H9 (cell line): ENCODE results near the gene VPREB3. TPM values are rescaled to one million over a fixed set of nuclear protein-coding genes. Genes with fewer than 3 reads are reported as not detected.

ENCODE experiments used
- DNase-seq: peaks from one replicate; pipeline ENCODE4 v3.0.0-alpha.2; 2017
- H2AFZ ChIP-seq: one replicate; pipeline ENCODE4 v1.6.1; 2013; ENCODE audit warnings: mild to moderate bottlenecking, low read length, control low read depth, moderate library complexity
- H2AK5ac ChIP-seq: 2 replicates; pipeline ENCODE4 v1.6.1; 2013; ENCODE audit warnings: low read length, control low read depth, mixed read lengths; ENCODE audit not compliant: insufficient read length
- H2BK120ac ChIP-seq: one replicate; pipeline ENCODE4 v1.6.1; 2013; ENCODE audit warnings: low read depth, mild to moderate bottlenecking, low read length, control low read depth, inconsistent platforms; ENCODE audit not compliant: poor library complexity, severe bottlenecking
- H2BK12ac ChIP-seq: 2 replicates; pipeline ENCODE4 v1.6.1; 2013; ENCODE audit warnings: low read length, control low read depth, mixed read lengths, low read depth; ENCODE audit not compliant: insufficient read length
- H2BK15ac ChIP-seq: 2 replicates; pipeline ENCODE4 v1.6.1; 2013; ENCODE audit warnings: low read depth, low read length, control low read depth
- H2BK20ac ChIP-seq: one replicate; pipeline ENCODE4 v1.6.1; 2013; ENCODE audit warnings: low read depth, mild to moderate bottlenecking, low read length, control low read depth, inconsistent platforms; ENCODE audit not compliant: poor library complexity, severe bottlenecking
- H2BK5ac ChIP-seq: 2 replicates; pipeline ENCODE4 v1.6.1; 2013; ENCODE audit warnings: low read length, control low read depth, mixed read lengths; ENCODE audit not compliant: insufficient read length
- H3K14ac ChIP-seq: 2 replicates; pipeline ENCODE4 v1.6.1; 2013; ENCODE audit warnings: low read length, control low read depth; ENCODE audit not compliant: insufficient read depth
- H3K18ac ChIP-seq: 2 replicates; pipeline ENCODE4 v1.6.1; 2013; ENCODE audit warnings: low read depth, mild to moderate bottlenecking, mixed read lengths, low read length, control low read depth; ENCODE audit not compliant: insufficient read length
- H3K23ac ChIP-seq: 2 replicates; pipeline ENCODE4 v1.6.1; 2013; ENCODE audit warnings: low read length, control low read depth, mixed read lengths, low read depth; ENCODE audit not compliant: insufficient read length
- H3K23me2 ChIP-seq: 2 replicates; pipeline ENCODE4 v1.6.1; 2013; ENCODE audit warnings: low read depth, mild to moderate bottlenecking, mixed read lengths, low read length, control low read depth; ENCODE audit not compliant: insufficient read length, poor library complexity, severe bottlenecking
- H3K27ac ChIP-seq: 2 replicates; pipeline ENCODE4 v1.5.1; 2013; ENCODE audit warnings: low read length, control low read depth, mixed read lengths, low read depth; ENCODE audit not compliant: insufficient read length
- H3K27me3 ChIP-seq: 2 replicates; pipeline ENCODE4 v1.6.1; 2013; ENCODE audit warnings: low read length, control low read depth, inconsistent platforms; ENCODE audit not compliant: insufficient read depth
- H3K4ac ChIP-seq: 2 replicates; pipeline ENCODE4 v1.6.1; 2013; ENCODE audit warnings: low read depth, mild to moderate bottlenecking, control low read depth, inconsistent platforms, low read length, moderate library complexity
- H3K4me1 ChIP-seq: 2 replicates; pipeline ENCODE4 v1.6.1; 2013; ENCODE audit warnings: low read length, control low read depth, inconsistent platforms; ENCODE audit not compliant: insufficient read depth
- H3K4me2 ChIP-seq: 2 replicates; pipeline ENCODE4 v1.6.1; 2013; ENCODE audit warnings: low read length, control low read depth, mixed read lengths; ENCODE audit not compliant: insufficient read length, insufficient read depth
- H3K56ac ChIP-seq: 2 replicates; pipeline ENCODE4 v1.6.1; 2013; ENCODE audit warnings: low read depth, mild to moderate bottlenecking, mixed read lengths, low read length, control low read depth; ENCODE audit not compliant: insufficient read length
- H3K79me1 ChIP-seq: 2 replicates; pipeline ENCODE4 v1.6.1; 2013; ENCODE audit warnings: low read depth, mild to moderate bottlenecking, moderate library complexity, low read length, control low read depth, inconsistent platforms; ENCODE audit not compliant: insufficient read depth, poor library complexity, severe bottlenecking
- H3K79me2 ChIP-seq: 2 replicates; pipeline ENCODE4 v1.6.1; 2013; ENCODE audit warnings: low read length, control low read depth, inconsistent platforms; ENCODE audit not compliant: insufficient read depth
- H3K9ac ChIP-seq: 2 replicates; pipeline ENCODE4 v1.6.1; 2013; ENCODE audit warnings: low read length, control low read depth, mixed read lengths; ENCODE audit not compliant: insufficient read length; ENCODE audit errors: extremely low read depth
- H3K9me3 ChIP-seq: one replicate; pipeline ENCODE4 v1.6.1; 2013; ENCODE audit warnings: low read depth, low read length, inconsistent platforms; ENCODE audit not compliant: control insufficient read depth
- H3T11ph ChIP-seq: one replicate; pipeline ENCODE4 v1.6.1; 2013; ENCODE audit warnings: mild to moderate bottlenecking, low read length, control low read depth, inconsistent platforms
- H4K20me1 ChIP-seq: one replicate; pipeline ENCODE4 v1.6.1; 2013; ENCODE audit not compliant: control insufficient read depth, insufficient read length, insufficient read depth
- H4K5ac ChIP-seq: 2 replicates; pipeline ENCODE4 v1.6.1; 2013; ENCODE audit warnings: low read depth, mild to moderate bottlenecking, mixed read lengths, low read length, control low read depth; ENCODE audit not compliant: insufficient read length
- H4K8ac ChIP-seq: replicated peaks from 2 replicates; pipeline ENCODE4 v1.6.1; 2013; ENCODE audit warnings: low read length, control low read depth, mixed read lengths, low read depth; ENCODE audit not compliant: insufficient read length
- H4K91ac ChIP-seq: 2 replicates; pipeline ENCODE4 v1.6.1; 2013; ENCODE audit warnings: low read depth, mild to moderate bottlenecking, moderate library complexity, mixed read lengths, low read length, control low read depth; ENCODE audit not compliant: insufficient read length
- H3K27ac Mint-ChIP-seq, 3 experiments: 2 replicates in 2 of 3; 3 replicates in 1 of 3; pipeline ENCODE4 v1.8.0; 2020 to 2021; ENCODE audit warnings: mixed read lengths in 3 of 3, mild to moderate bottlenecking in 1 of 3, moderate library complexity in 1 of 3
- H3K27me3 Mint-ChIP-seq: 2 replicates; pipeline ENCODE4 v1.8.0; 2021; ENCODE audit warnings: low read depth, mild to moderate bottlenecking, moderate library complexity, mixed read lengths
- H3K36me3 Mint-ChIP-seq, 3 experiments: 2 replicates in 2 of 3; 3 replicates in 1 of 3; pipeline ENCODE4 v1.8.0; 2020 to 2021; ENCODE audit warnings: low read depth in 3 of 3, mixed read lengths in 3 of 3; ENCODE audit not compliant: insufficient read depth in 1 of 3
- H3K4me1 Mint-ChIP-seq, 2 experiments: 2 replicates each; pipeline ENCODE4 v1.8.0; 2020; ENCODE audit warnings: mixed read lengths in 2 of 2
- H3K4me3 Mint-ChIP-seq, 2 experiments: 2 replicates in 1 of 2; 3 replicates in 1 of 2; pipeline ENCODE4 v1.8.0; 2020 to 2021; ENCODE audit warnings: mild to moderate bottlenecking in 2 of 2, mixed read lengths in 2 of 2, moderate library complexity in 1 of 2
- H3K9me3 Mint-ChIP-seq, 2 experiments: 2 replicates in 1 of 2; 3 replicates in 1 of 2; pipeline ENCODE4 v1.8.0; 2020; ENCODE audit warnings: mild to moderate bottlenecking in 2 of 2, mixed read lengths in 2 of 2, moderate library complexity in 1 of 2
- WGBS: extraction: QIAGEN DNeasy Blood & Tissue Kit; methylation state at CpG from one replicate; pipeline ENCODE4 v1.1.7; 2013; ENCODE audit warnings: missing lambda C conversion rate, low lambda C conversion rate, mixed read lengths; ENCODE audit not compliant: insufficient read length; ENCODE audit errors: extremely low coverage; 5-methylcytosine and 5-hydroxymethylcytosine counted together
- total RNA-seq: library from RNA; stranded (reverse); gene quantifications from 2 replicates; pipeline ENCODE4 v1.2.1, GENCODE V29; 2021
- TF ChIP-seq, protein P1 (sequence below): fragments of 200-600 bp; sonication (generic); conservative IDR thresholded peaks from 3 replicates; pipeline ENCODE4 v1.8.0; 2021; ENCODE audit warnings: antibody characterized with exemption, mild to moderate bottlenecking

VPREB3 gene
- total RNA-seq, 1 experiment from 2014 or later: 0.50 TPM

GRCh38 chr22:23791738-23792645 lies 37.8 kb upstream of the VPREB3 start:
- DNase-seq: no peak
- Histone ChIP-seq H3K27ac (no peak overlapping the region), H3K18ac (no peak overlapping the region)

More at GRCh38 chr22:23791738-23792645, 37.8 kb upstream of the VPREB3 start:
- Histone ChIP-seq H3K4me1 (peaks cover 2% of the 10 kb centered on the region; the same call in 1 of the 2 replicates), H2BK5ac (no peak overlapping the region), H4K20me1 (no peaks in the 10 kb centered on the region), H4K8ac (no peak overlapping the region), H4K5ac (no peak overlapping the region), H3K4ac (no peak overlapping the region), H2BK12ac (no peak overlapping the region), H4K91ac (no peak overlapping the region), H3K4me2 (no peak overlapping the region), H3K9ac (no peak overlapping the region), H3K27me3 (no peaks in the 10 kb centered on the region; the same call in 1 of the 2 replicates), H3K23ac (no peak overlapping the region), H3K23me2 (no peaks in the 10 kb centered on the region), H2AK5ac (no peak overlapping the region), H3K9me3 (no peaks in the 10 kb centered on the region), H3K14ac (no peak overlapping the region), H2BK120ac (no peak overlapping the region), H3T11ph (no peak overlapping the region), H2BK20ac (no peak overlapping the region), H2AFZ (no peak overlapping the region), H2BK15ac (no peak overlapping the region), H3K79me2 (peaks cover 16% of the 10 kb centered on the region; the same call in 1 of the 2 replicates), H3K79me1 (no peaks in the 10 kb centered on the region), H3K56ac (no peak overlapping the region)
- Mint-ChIP-seq H3K4me1 (peaks cover 16 to 24% of the 10 kb centered on the region in 2 experiments), H3K4me3 (no peak overlapping the region), H3K27ac (peak overlapping the region in 2 of 3 experiments; percentile 40 to 44; a peak in 1 of 7 replicates), H3K36me3 (peaks cover 29 to 58% (median 53%) of the 10 kb centered on the region in 3 experiments), H3K9me3 (no peaks in the 10 kb centered on the region), H3K27me3 (no peaks in the 10 kb centered on the region)
- WGBS: no CpG with 5 or more reads among the region's 25 CpGs
- TF ChIP-seq, protein P1, sequence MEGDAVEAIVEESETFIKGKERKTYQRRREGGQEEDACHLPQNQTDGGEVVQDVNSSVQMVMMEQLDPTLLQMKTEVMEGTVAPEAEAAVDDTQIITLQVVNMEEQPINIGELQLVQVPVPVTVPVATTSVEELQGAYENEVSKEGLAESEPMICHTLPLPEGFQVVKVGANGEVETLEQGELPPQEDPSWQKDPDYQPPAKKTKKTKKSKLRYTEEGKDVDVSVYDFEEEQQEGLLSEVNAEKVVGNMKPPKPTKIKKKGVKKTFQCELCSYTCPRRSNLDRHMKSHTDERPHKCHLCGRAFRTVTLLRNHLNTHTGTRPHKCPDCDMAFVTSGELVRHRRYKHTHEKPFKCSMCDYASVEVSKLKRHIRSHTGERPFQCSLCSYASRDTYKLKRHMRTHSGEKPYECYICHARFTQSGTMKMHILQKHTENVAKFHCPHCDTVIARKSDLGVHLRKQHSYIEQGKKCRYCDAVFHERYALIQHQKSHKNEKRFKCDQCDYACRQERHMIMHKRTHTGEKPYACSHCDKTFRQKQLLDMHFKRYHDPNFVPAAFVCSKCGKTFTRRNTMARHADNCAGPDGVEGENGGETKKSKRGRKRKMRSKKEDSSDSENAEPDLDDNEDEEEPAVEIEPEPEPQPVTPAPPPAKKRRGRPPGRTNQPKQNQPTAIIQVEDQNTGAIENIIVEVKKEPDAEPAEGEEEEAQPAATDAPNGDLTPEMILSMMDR: no peak
